Fibroblast of mammary gland (primary cell): ENCODE results near the gene NLRC4.

Experiments
- DNase-seq: peaks from one replicate; pipeline ENCODE4 v3.0.0-alpha.2; 2010; ENCODE audit warnings: low read depth
- H3K4me3 ChIP-seq: 2 replicates; pipeline ENCODE4 v1.5.1; 2011; ENCODE audit warnings: low read depth, mild to moderate bottlenecking, low read length, moderate library complexity; ENCODE audit not compliant: control insufficient read depth
- CTCF ChIP-seq: conservative IDR thresholded peaks from 2 replicates; pipeline ENCODE4 v1.5.1; 2011; ENCODE audit warnings: low read depth, low read length, inconsistent platforms; ENCODE audit not compliant: control insufficient read depth, insufficient read depth

Gene NLRC4

GRCh38 chr2:32271063-32271462 is 6.4 kb upstream of the NLRC4 start:
- TF ChIP-seq CTCF = no peak
- DNase-seq = peak; percentile 5
- no peak overlapping the region for H3K4me3 ChIP-seq

DNA sequence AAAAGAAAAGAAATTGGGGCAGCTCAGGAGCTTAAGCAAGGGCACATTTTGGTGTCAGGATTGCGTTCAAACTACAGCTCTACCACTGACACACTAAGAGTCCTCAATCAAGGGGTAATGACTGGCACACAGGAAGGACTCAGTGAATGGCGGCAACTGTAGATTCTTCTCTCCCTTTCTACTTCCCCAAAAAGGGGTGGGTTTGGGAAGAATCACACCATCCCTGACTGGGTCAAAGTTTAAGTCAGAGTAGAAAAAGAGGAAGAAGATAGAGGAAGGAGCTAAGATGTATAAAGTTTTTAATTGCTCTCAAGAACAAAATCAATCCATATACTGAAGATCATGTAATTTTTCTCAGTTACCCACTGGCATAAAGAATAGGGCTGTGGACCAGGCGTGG is 2.6 kb downstream of the NLRC4 start:
- no peak overlapping the region for H3K4me3 ChIP-seq

GRCh38 chr2:32260376-32260775 is 4.3 kb downstream of the NLRC4 start:
- no peak for DNase-seq
- no peak overlapping the region for H3K4me3 ChIP-seq
- TF ChIP-seq CTCF = no peak

More for the DNA sequence above, 2.6 kb downstream of the NLRC4 start:
- no peak for TF ChIP-seq CTCF
- no peak for DNase-seq

DNA sequence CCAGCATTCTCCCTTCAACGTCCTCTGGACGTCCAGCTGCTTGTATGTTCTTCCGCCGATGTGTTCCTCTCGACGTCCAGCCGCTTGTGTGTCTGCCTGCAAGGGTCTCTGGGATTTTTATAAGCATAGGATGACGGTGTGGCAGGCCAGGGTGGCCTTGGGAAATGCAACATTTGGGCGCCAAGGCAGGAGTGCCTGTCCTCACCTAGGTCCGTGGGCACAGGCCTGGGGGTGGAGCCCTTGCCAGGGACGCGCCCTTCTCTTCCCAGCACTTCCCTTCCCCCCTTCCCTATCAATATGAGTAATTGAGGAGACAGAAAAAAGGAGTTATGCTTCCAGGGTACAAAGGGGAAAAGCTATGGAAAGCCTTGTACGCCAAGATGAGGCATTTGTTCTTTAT is 6.4 kb downstream of the NLRC4 start:
- no peak overlapping the region for H3K4me3 ChIP-seq
- DNase-seq = no peak
- TF ChIP-seq CTCF = no peak

GRCh38 chr2:32250290-32250689 is 14.4 kb downstream of the NLRC4 start:
- no peak for TF ChIP-seq CTCF
- DNase-seq = no peak
- H3K4me3 ChIP-seq = no peak overlapping the region

- no peak for DNase-seq
- no peak for TF ChIP-seq CTCF
- H3K4me3 ChIP-seq = no peak overlapping the region
Measured at GRCh38 chr2:32249731-32250236, 14.9 kb downstream of the NLRC4 start.

DNA sequence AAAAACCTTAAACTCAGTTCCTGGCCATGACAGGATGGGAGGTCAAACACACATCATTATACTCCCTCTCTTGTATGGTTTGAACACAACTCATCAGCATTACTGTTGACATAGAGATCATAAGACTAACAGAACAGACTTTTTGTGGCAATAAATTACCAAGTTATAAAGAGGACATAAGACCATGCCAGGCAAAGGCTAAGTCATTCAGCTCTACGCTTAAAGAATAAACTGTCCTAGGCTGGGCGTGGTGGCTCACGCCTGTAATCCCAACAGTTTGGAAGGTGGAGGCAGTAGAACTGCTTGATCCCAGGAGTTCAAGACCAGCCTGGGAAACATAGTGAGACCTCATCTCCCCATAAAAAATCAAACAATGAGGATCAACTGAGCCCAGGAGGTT is 16.4 kb downstream of the NLRC4 start:
- no peak for TF ChIP-seq CTCF
- no peak overlapping the region for H3K4me3 ChIP-seq
- DNase-seq = no peak
